AG04450 (cell line): ENCODE data around the gene TMEM176B. TPM values are rescaled to one million over a fixed set of nuclear protein-coding genes. Genes with fewer than 3 reads are reported as not detected.

Experiments used
- CTCF ChIA-PET: fragments of 300-600, 350-600 bp; formaldehyde crosslinking; extraction: SDS; loops from one replicate; lab custom pipeline; 2022; ENCODE audit warnings: antibody characterized with exemption, inconsistent platforms; lab: Charles Lee
- POLR2A ChIA-PET: fragments of 350-600 bp; formaldehyde crosslinking; extraction: SDS; loops from one replicate; lab custom pipeline; 2021; ENCODE audit warnings: antibody characterized with exemption, inconsistent platforms; lab: Yijun Ruan, JAX
- DNase-seq: peaks from one replicate; pipeline ENCODE4 v3.0.0-alpha.2; 2011; ENCODE audit warnings: low read depth, low spot score
- H3K27ac ChIP-seq: one replicate; pipeline ENCODE4 v1.5.1; 2012; ENCODE audit warnings: low read depth, low read length, control low read depth
- H3K27me3 ChIP-seq: one replicate; pipeline ENCODE4 v1.6.0; 2012; ENCODE audit warnings: low read length; ENCODE audit not compliant: control insufficient read depth, insufficient read depth
- H3K4me3 ChIP-seq: 2 replicates; pipeline ENCODE4 v1.5.1; 2011; ENCODE audit warnings: mild to moderate bottlenecking, low read depth, low read length, control low read depth
- H3K9me3 ChIP-seq: 2 replicates; pipeline ENCODE4 v1.5.1; 2012; ENCODE audit warnings: low read length; ENCODE audit not compliant: control insufficient read depth, insufficient read depth
- polyA plus RNA-seq: library from polyadenylated mRNA; depleted of rRNA; stranded (reverse); fragments of >200 nt; gene quantifications from 2 replicates; pipeline ENCODE4 v1.2.3, GENCODE V29; 2011
- TF ChIP-seq, protein P1 (sequence below): IDR thresholded peaks from 2 replicates; pipeline ENCODE4 v1.5.1; 2011; ENCODE audit warnings: low read depth, low read length, control low read depth, inconsistent platforms

TMEM176B gene
- polyA plus RNA-seq, 1 experiment: 2.4 TPM

DNA sequence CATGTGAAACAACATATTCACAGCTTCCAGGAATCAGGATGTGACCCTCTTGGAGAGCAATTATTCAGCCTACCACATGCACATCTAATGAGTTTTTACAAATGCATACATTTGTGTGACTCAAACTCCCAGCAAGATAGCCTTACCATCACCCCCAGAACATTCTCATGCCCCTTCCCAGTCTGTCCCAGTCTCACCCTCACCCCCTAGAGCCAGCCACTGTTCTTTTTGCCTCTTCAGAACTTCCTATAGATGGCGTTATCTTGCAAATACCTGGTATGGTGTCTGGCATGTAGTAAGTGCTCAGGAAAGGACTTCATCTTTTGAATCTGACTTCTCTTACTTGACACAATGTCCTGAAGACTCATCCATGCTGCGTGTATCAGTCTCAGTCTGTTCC lies 28.2 kb upstream of the TMEM176B start:
- DNase-seq: no peak
- POLR2A ChIA-PET: no interaction called here
- no peaks in the 10 kb centered on the region for H3K9me3 ChIP-seq
- H3K4me3 ChIP-seq: no peak overlapping the region
- no peaks in the 10 kb centered on the region for H3K27me3 ChIP-seq
- CTCF ChIA-PET: no interaction called here
- TF ChIP-seq, protein P1, sequence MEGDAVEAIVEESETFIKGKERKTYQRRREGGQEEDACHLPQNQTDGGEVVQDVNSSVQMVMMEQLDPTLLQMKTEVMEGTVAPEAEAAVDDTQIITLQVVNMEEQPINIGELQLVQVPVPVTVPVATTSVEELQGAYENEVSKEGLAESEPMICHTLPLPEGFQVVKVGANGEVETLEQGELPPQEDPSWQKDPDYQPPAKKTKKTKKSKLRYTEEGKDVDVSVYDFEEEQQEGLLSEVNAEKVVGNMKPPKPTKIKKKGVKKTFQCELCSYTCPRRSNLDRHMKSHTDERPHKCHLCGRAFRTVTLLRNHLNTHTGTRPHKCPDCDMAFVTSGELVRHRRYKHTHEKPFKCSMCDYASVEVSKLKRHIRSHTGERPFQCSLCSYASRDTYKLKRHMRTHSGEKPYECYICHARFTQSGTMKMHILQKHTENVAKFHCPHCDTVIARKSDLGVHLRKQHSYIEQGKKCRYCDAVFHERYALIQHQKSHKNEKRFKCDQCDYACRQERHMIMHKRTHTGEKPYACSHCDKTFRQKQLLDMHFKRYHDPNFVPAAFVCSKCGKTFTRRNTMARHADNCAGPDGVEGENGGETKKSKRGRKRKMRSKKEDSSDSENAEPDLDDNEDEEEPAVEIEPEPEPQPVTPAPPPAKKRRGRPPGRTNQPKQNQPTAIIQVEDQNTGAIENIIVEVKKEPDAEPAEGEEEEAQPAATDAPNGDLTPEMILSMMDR: no peak
- H3K27ac ChIP-seq: no peak overlapping the region

DNA sequence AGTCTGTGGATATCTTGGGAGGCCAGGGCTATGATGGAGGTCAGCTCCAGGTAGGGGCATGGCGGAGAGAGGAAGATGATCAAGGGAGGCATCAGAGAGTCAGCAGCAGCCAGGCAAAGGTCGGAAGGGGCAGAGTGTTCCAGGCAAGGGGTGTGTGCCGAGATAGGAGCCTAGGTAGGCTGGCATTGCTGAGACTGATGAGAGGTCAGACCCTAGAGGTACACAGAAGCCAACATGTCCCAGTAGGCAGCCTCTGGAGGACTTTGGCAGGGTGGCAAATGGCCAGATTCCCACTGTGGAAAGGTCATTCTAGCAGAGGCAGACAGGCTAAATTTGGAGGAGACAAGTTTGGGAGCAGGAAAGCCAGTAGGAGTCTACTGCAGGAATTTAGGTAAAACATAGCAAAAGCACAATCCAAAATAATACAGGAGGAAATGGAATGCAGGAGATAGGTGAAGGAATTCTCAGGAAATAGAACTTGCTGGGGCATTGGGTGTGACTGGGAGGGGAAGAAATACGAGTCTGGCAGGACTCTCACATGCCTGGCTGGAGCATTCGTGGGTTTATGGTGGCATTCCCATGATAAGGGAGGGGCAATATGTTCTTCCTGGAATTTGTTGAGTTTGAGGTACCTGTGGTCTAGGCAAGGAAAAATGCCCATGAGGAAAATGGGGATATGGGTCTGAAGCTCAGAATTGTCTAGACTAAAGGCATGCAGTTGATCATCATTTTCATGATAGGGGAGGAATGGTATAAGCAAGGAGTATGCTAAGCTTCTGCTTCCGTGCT lies 26.1 kb upstream of the TMEM176B start:
- ChIA-PET CTCF (no interaction called here), POLR2A (no interaction called here)
- TF ChIP-seq, protein P1: no peak
- Histone ChIP-seq H3K4me3 (no peak overlapping the region), H3K27ac (no peak overlapping the region), H3K27me3 (no peaks in the 10 kb centered on the region), H3K9me3 (no peaks in the 10 kb centered on the region)
- no peak for DNase-seq

DNA sequence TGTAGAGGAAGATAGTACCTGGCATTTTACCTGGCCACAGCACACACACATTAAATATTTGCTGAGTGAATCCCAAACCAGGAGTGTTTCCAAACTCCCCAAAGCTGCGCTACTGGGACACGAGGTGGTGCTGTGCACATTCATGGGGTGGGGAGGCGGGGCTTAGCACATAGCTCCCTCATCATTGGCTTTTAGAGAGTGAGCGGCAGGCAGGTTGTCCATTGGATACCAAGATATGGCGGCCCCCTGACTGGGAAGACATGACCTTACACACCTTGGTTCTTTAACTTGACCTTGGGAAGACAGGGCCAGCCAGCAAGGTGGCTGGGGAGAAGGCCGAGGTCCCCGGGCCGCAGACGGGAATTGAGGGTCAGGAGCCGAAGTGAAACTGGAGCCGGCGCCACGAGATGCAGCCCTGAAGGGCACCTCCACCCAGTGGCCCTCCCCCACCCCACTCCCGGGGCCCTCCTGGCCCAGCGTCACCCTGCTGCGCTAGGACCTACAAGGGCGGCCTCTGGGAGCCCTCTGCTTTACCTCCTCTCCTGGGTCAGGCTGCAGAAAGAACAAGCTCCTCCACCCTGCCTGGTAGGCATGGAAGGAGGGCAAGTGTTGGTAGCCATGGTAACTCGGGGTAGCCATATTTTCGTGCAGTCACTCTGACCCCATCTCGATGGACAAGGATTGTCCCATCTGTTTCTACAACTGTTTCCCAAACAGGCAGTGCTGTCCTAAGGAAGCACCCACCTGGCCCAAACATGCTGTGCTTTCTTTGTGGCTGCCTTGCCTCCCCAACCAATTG lies 24.4 kb upstream of the TMEM176B start:
- Histone ChIP-seq H3K4me3 (no peak overlapping the region), H3K9me3 (no peaks in the 10 kb centered on the region), H3K27me3 (no peaks in the 10 kb centered on the region), H3K27ac (no peak overlapping the region)
- TF ChIP-seq, protein P1: no peak
- no peak for DNase-seq
- CTCF ChIA-PET: interaction anchor here (0.7 kb wide), 1 partner anchor 8 kb away, joined by 4 read pairs; no protein-coding TSS in a partner anchor
- POLR2A ChIA-PET: no interaction called here

DNA sequence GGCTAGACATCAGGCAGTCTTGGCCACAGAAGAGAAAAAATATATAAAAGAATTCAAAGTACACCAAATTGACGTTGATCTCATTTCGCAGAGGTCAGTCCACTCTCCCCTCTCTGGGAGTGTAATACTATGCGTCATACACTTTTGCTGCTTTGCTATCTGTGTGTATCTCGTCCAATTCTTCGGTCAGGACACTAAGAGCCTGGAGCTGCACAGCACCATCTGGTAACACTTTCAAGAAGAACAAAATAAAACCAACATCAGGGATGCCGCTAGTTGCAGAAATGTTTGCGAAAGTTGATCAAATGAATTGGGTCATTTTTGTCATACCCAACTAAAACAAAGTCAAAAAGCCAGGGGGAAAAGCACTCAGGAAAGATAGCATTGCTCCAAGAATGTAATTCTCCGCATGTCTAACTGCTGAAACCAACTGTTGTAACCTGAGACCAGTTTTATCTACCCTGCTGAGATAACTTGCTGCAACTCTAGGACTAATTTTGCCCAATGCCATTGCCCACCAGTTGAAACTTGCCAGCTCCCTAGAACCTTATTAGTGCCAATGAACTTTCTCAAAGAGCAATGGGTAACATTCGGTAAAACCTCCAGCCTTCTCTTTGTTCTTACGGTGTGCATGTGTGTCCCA lies 23.4 kb upstream of the TMEM176B start:
- CTCF ChIA-PET: no interaction called here
- POLR2A ChIA-PET: no interaction called here
- Histone ChIP-seq H3K4me3 (no peak overlapping the region), H3K27ac (no peak overlapping the region), H3K27me3 (no peaks in the 10 kb centered on the region), H3K9me3 (no peaks in the 10 kb centered on the region)
- TF ChIP-seq, protein P1: no peak
- no peak for DNase-seq
